PC-3 (cell line): ENCODE data around the gene ZNF648. TPM values are rescaled to one million over a fixed set of nuclear protein-coding genes. Genes with fewer than 3 reads are reported as not detected.
"Not testable (repeated sequence)": the region's sequence is repeated elsewhere in the genome, so short reads cannot be mapped to it uniquely, and the experiment has no call there.

Experiments used
- ATAC-seq: fragments of 200-7000 bp; cut with Tn5 transposase; 2 replicates; pipeline ENCODE4 v1.9.1; 2020; ENCODE audit warnings: mild to moderate bottlenecking, moderate library complexity
- BruUV-seq: library from RNA; stranded (reverse); fragments of 400-500 nt; replicated peaks from 2 replicates; lab custom pipeline; 2021; lab: Mats Ljungman, UMichigan
- CTCF ChIA-PET: fragments of 300-600 bp; sonication (Branson Sonifier 250); formaldehyde crosslinking; loops from one replicate; lab custom pipeline; 2022; ENCODE audit warnings: antibody characterized with exemption; lab: Charles Lee
- POLR2A ChIA-PET: fragments of 300-600 bp; sonication (Branson Sonifier 250); formaldehyde crosslinking; loops from one replicate; lab custom pipeline; 2022; ENCODE audit warnings: antibody characterized with exemption; ENCODE audit not compliant: unreplicated experiment; lab: Charles Lee
- DNase-seq: peaks from one replicate; pipeline ENCODE4 v3.0.0-alpha.2; 2015
- H2AFZ ChIP-seq: fragments of 300-600 bp; sonication (generic); 2 replicates; pipeline ENCODE4 v1.6.0; 2016; ENCODE audit warnings: antibody characterized with exemption, low read length
- H3F3A ChIP-seq: fragments of 300-600 bp; sonication (generic); one replicate; pipeline ENCODE4 v1.6.0; 2017; ENCODE audit warnings: antibody characterized with exemption, low read length, control low read depth, mild to moderate bottlenecking; ENCODE audit not compliant: unreplicated experiment
- H3K27ac ChIP-seq: fragments of 300-600 bp; sonication (generic); 2 replicates; pipeline ENCODE4 v1.5.1; 2016; ENCODE audit warnings: mild to moderate bottlenecking, low read length
- H3K27me3 ChIP-seq: fragments of 300-600 bp; sonication (generic); 2 replicates; pipeline ENCODE4 v1.6.1; 2016; ENCODE audit warnings: low read length, mixed read lengths
- H3K36me3 ChIP-seq: fragments of 300-600 bp; sonication (generic); 2 replicates; pipeline ENCODE4 v1.6.1; 2016; ENCODE audit warnings: low read depth, mixed run types, low read length, mixed read lengths
- H3K4me1 ChIP-seq: fragments of 300-600 bp; sonication (generic); 2 replicates; pipeline ENCODE4 v1.5.1; 2016; ENCODE audit warnings: low read length; ENCODE audit not compliant: insufficient read depth
- H3K4me2 ChIP-seq: fragments of 300-600 bp; sonication (generic); 2 replicates; pipeline ENCODE4 v1.6.0; 2016; ENCODE audit warnings: low read length
- H3K4me3 ChIP-seq: fragments of 300-600 bp; sonication (generic); 2 replicates; pipeline ENCODE4 v1.5.1; 2016; ENCODE audit warnings: mild to moderate bottlenecking, low read length, mixed read lengths
- H3K79me2 ChIP-seq: fragments of 300-600 bp; sonication (generic); 2 replicates; pipeline ENCODE4 v1.6.1; 2017; ENCODE audit warnings: low read length, mixed read lengths
- H3K9ac ChIP-seq: fragments of 300-600 bp; sonication (generic); 2 replicates; pipeline ENCODE4 v1.6.0; 2016; ENCODE audit warnings: mild to moderate bottlenecking, low read length
- H3K9me2 ChIP-seq: fragments of 300-600 bp; sonication (generic); replicated peaks from 2 replicates; pipeline ENCODE4 v1.6.1; 2016; ENCODE audit warnings: mixed run types, low read length, mixed read lengths
- H3K9me3 ChIP-seq: fragments of 300-600 bp; sonication (generic); 2 replicates; pipeline ENCODE4 v1.6.1; 2016; ENCODE audit warnings: low read length, mixed read lengths
- H4K20me1 ChIP-seq: fragments of 300-600 bp; sonication (generic); 2 replicates; pipeline ENCODE4 v1.6.1; 2016; ENCODE audit warnings: low read length, mixed read lengths
- CTCF ChIP-seq: fragments of 300-600 bp; sonication (generic); conservative IDR thresholded peaks from 2 replicates; pipeline ENCODE4 v1.5.1; 2017; ENCODE audit warnings: antibody characterized with exemption, low read depth, mild to moderate bottlenecking, low read length
- EZH2 ChIP-seq: fragments of 300-600 bp; sonication (generic); IDR thresholded peaks from one replicate; pipeline ENCODE4 v1.6.1; 2017; ENCODE audit warnings: antibody characterized with exemption, mild to moderate bottlenecking, low read length; ENCODE audit not compliant: unreplicated experiment
- EZH2phosphoT487 ChIP-seq: fragments of 300-600 bp; sonication (generic); IDR thresholded peaks from 2 replicates; pipeline ENCODE4 v1.6.1; 2018; ENCODE audit warnings: mild to moderate bottlenecking, antibody characterized with exemption, low read length, borderline replicate concordance
- intact Hi-C: fragments of 100-400 bp; cut with micrococcal nuclease; formaldehyde crosslinking; loops from 2 replicates; pipeline ENCODE4 v1.9.0; 2023
- total RNA-seq: library from RNA; depleted of rRNA; stranded (reverse); fragments of >200 nt; gene quantifications from 2 replicates; pipeline ENCODE4 v1.2.3, GENCODE V29; 2014

ZNF648 gene
- total RNA-seq, 1 experiment from 2014 or later = not detected

GRCh38 chr1:182048562-182048961 is 12.9 kb downstream of the ZNF648 start:
- TF ChIP-seq EZH2phosphoT487 (no peak), CTCF (no peak), EZH2 (no peak)
- Histone ChIP-seq H3K27me3 (no peaks in the 10 kb centered on the region), H3K9me3 (no peaks in the 10 kb centered on the region), H3K9ac (no peak overlapping the region), H3K27ac (no peak overlapping the region), H2AFZ (no peak overlapping the region), H3K9me2 (no peaks in the 10 kb centered on the region), H3F3A (no peaks in the 10 kb centered on the region), H3K4me1 (no peaks in the 10 kb centered on the region), H3K36me3 (no peaks in the 10 kb centered on the region), H3K4me2 (no peak overlapping the region), H3K4me3 (no peak overlapping the region), H4K20me1 (no peaks in the 10 kb centered on the region), H3K79me2 (no peaks in the 10 kb centered on the region)
- no TSS peak for BruUV-seq
- intact Hi-C loops = no loop called here
- ChIA-PET POLR2A (no interaction called here), CTCF (no interaction called here)
- ATAC-seq (no peak), DNase-seq (no peak)

- no peaks in the 10 kb centered on the region for H3K27me3 ChIP-seq
- no peaks in the 10 kb centered on the region for H3K36me3 ChIP-seq
- POLR2A ChIA-PET = no interaction called here
- H3K9ac ChIP-seq = no peak overlapping the region
- ATAC-seq (no peak), DNase-seq (no peak)
- CTCF ChIA-PET = no interaction called here
- no peak overlapping the region for H3K4me3 ChIP-seq
- H3K4me2 ChIP-seq = no peak overlapping the region
- H3K9me3 ChIP-seq = no peaks in the 10 kb centered on the region
- no peaks in the 10 kb centered on the region for H4K20me1 ChIP-seq
- no TSS peak for BruUV-seq
- intact Hi-C loops = no loop called here
- H3K9me2 ChIP-seq = no peaks in the 10 kb centered on the region
- H3K4me1 ChIP-seq = no peaks in the 10 kb centered on the region
- H3F3A ChIP-seq = no peaks in the 10 kb centered on the region
- TF ChIP-seq CTCF (no peak), EZH2 (no peak), EZH2phosphoT487 (no peak)
- H2AFZ ChIP-seq = no peak overlapping the region
- H3K79me2 ChIP-seq = no peaks in the 10 kb centered on the region
- no peak overlapping the region for H3K27ac ChIP-seq
Observed at GRCh38 chr1:182046763-182047162, 14.7 kb downstream of the ZNF648 start.

- H3K79me2 ChIP-seq, H3K9me2 ChIP-seq, H3K4me2 ChIP-seq, POLR2A ChIA-PET, H3K4me3 ChIP-seq, intact Hi-C loops, H3K27ac ChIP-seq, H2AFZ ChIP-seq, H3K27me3 ChIP-seq, H3K9ac ChIP-seq, ATAC-seq, H3K36me3 ChIP-seq, BruUV-seq, H4K20me1 ChIP-seq, DNase-seq, H3K9me3 ChIP-seq, H3F3A ChIP-seq, CTCF ChIA-PET, H3K4me1 ChIP-seq: not testable (repeated sequence)
Observed at GRCh38 chr1:182045481-182045880, 16.0 kb downstream of the ZNF648 start.
